ENCODE data around the gene VTI1A. TPM values are rescaled to one million over a fixed set of nuclear protein-coding genes. Genes with fewer than 3 reads are reported as not detected.

The VTI1A gene
- total and polyA plus RNA-seq, 2 of the 4 experiments (the other 2 are of a cell fraction), result 9.7 to 24.9 TPM

GRCh38 chr10:112448888-112449287 lies 1.9 kb downstream of the VTI1A start:
- Histone ChIP-seq H3K36me3 (ENCODE audit: control insufficient read depth, insufficient read depth, low read length) (no peaks in the 10 kb centered on the region; the same call in 1 of the 2 replicates), H3K14ac (replicated peaks; ENCODE audit: low read depth, low read length) (no peak overlapping the region), H4K8ac (ENCODE audit: low read depth in 2 of 2, low read length in 2 of 2) (no peak overlapping the region), H3K27me3 (ENCODE audit: control insufficient read depth, insufficient read depth, low read length) (no peaks in the 10 kb centered on the region), H3K18ac (ENCODE audit: low read depth, low read length) (no peak overlapping the region), H2AK9ac (replicated peaks; ENCODE audit: low read depth, low read length, poor library complexity) (no peak overlapping the region), H3K23ac (ENCODE audit: low read depth, low read length) (no peak overlapping the region), H3K79me1 (ENCODE audit: low read depth in 1 of 2, low read length in 2 of 2) (peaks cover 24 to 28% of the 10 kb centered on the region in 2 experiments), H3K4me3 (ENCODE audit: insufficient read depth, low read depth, low read length) (no peak overlapping the region), H3K27ac (ENCODE audit: insufficient read depth, low read length) (no peak overlapping the region), H3K56ac (ENCODE audit: extremely low read depth, insufficient read depth, low read length) (no peak overlapping the region), H3K4ac (ENCODE audit: low read depth, low read length) (no peak overlapping the region), H2BK5ac (ENCODE audit: low read depth, low read length, poor library complexity, severe bottlenecking) (no peak overlapping the region), H2BK15ac (ENCODE audit: low read depth, low read length) (no peak overlapping the region), H2AFZ (replicated peaks; ENCODE audit: low read length, poor library complexity) (no peak overlapping the region), H3K9ac (ENCODE audit: low read depth, low read length) (no peak overlapping the region), H4K20me1 (ENCODE audit: insufficient read depth, low read length) (no peaks in the 10 kb centered on the region), H2AK5ac (ENCODE audit: low read depth, low read length) (no peak overlapping the region), H4K91ac (ENCODE audit: insufficient read depth, low read depth, low read length) (no peak overlapping the region), H3K4me1 (ENCODE audit: control insufficient read depth, insufficient read depth, low read length) (no peaks in the 10 kb centered on the region), H2BK20ac (ENCODE audit: low read depth, low read length) (no peak overlapping the region), H2BK120ac (ENCODE audit: low read depth, low read length) (no peak overlapping the region), H4K5ac (ENCODE audit: low read depth, low read length) (no peak overlapping the region), H3K9me1 (ENCODE audit: insufficient read depth, low read length) (no peaks in the 10 kb centered on the region), H3K9me3 (ENCODE audit: control insufficient read depth, insufficient read depth, low read length) (no peaks in the 10 kb centered on the region), H3K4me2 (ENCODE audit: low read depth, low read length) (no peak overlapping the region)
- BruUV-seq (replicated peaks), result no TSS peak
- ChIA-PET CTCF (no interaction called here), POLR2A (ENCODE audit: unreplicated experiment) (no interaction called here)
- intact Hi-C loops (cut with micrococcal nuclease), result no loop called here
- WGBS, 2 experiments (ENCODE audit: extremely low coverage in 2 of 2, insufficient read length in 1 of 2), result no CpG with 5 or more reads among the region's 4 CpGs
- TF ChIP-seq MAFK (IDR thresholded peaks at IDR 0.05; ENCODE audit: low read depth, low read length) (no peak), RAD21 (IDR thresholded peaks at IDR 0.05; ENCODE audit: low read length) (no peak), MAZ (IDR thresholded peaks at IDR 0.05; ENCODE audit: borderline replicate concordance, low read depth, low read length) (no peak), CEBPB (IDR thresholded peaks at IDR 0.05; ENCODE audit: low read depth, low read length) (no peak), RCOR1 (IDR thresholded peaks at IDR 0.05; ENCODE audit: insufficient replicate concordance, low read length) (no peak), USF2 (IDR thresholded peaks at IDR 0.05; ENCODE audit: low read depth, low read length) (no peak), CHD1 (IDR thresholded peaks at IDR 0.05; ENCODE audit: low read depth, low read length) (no peak), POLR2A (IDR thresholded peaks at IDR 0.05; ENCODE audit: low read depth, low read length) (no peak), MXI1 (IDR thresholded peaks at IDR 0.05; ENCODE audit: borderline replicate concordance, low read depth, low read length) (no peak), FOS (IDR thresholded peaks at IDR 0.05; ENCODE audit: low read depth, low read length) (no peak), BHLHE40 (IDR thresholded peaks at IDR 0.05; ENCODE audit: low read depth, low read length) (no peak)
- TF ChIP-seq, protein P1, sequence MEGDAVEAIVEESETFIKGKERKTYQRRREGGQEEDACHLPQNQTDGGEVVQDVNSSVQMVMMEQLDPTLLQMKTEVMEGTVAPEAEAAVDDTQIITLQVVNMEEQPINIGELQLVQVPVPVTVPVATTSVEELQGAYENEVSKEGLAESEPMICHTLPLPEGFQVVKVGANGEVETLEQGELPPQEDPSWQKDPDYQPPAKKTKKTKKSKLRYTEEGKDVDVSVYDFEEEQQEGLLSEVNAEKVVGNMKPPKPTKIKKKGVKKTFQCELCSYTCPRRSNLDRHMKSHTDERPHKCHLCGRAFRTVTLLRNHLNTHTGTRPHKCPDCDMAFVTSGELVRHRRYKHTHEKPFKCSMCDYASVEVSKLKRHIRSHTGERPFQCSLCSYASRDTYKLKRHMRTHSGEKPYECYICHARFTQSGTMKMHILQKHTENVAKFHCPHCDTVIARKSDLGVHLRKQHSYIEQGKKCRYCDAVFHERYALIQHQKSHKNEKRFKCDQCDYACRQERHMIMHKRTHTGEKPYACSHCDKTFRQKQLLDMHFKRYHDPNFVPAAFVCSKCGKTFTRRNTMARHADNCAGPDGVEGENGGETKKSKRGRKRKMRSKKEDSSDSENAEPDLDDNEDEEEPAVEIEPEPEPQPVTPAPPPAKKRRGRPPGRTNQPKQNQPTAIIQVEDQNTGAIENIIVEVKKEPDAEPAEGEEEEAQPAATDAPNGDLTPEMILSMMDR (conservative IDR thresholded peaks at IDR 0.05; ENCODE audit: low read depth, low read length), result no peak
- in situ Hi-C loops (cut with MboI; ENCODE audit: low sequenced_read_pairs), result loop anchor here (10.0 kb wide), 1 partner anchor 264 kb away; the partner anchor contains the start of gene GPAM
- dilution Hi-C loops (cut with HindIII; ENCODE audit: low sequenced_read_pairs, unreplicated experiment), result no loop called here
- ATAC-seq (ENCODE audit: low read depth), result no peak
- DNase-seq, result no peak

Measured in IMR-90 (cell line).